ENCODE results near the gene GCGR. TPM values are rescaled to one million over a fixed set of nuclear protein-coding genes. Genes with fewer than 3 reads are reported as not detected.

Gene GCGR
- not detected in 2 replicates for total RNA-seq

DNA sequence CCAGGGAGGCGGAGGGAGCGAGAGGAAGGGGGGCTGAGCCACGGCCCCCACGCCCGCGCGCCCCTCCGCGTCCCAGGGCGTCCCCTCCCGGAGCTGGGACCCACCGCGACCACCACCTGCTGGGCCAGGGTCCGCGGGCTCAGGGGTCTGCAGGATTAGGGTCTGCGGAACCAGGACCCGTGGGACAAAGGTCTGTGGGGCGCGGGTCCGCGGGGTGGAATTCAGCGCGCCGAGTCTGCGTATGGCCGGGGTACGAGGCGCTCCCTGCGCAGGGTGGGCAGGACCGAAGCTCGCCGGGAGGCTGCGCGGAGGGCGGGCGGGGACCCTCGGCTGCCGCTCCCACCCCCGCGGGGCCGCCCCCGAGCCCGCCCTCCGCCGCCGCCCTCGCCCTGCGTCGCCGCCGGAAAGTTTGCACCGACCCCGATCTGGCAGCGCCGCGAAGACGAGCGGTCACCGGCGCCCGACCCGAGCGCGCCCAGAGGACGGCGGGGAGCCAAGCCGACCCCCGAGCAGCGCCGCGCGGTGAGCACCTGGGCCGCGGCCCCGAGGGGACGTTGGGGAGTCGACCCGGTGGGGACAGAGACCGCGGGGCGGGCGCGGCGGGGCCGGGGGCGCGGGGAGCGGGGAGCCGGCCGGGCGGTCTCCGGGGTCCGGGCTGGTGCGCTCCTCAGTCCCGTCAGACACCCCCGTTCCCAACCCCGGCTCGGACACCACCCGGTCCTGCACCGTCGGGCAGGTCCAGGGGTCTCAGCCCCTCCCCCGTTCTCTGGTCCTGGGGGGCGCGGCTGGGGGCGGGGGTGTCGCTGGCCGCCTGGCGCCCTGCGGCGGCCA is at the start of gene GCGR:
Gene GCGR (plus strand): TSS at position 423 of the 831 bp plus-strand sequence. CDS start 4,869 bp downstream, outside the sequence.

DNA sequence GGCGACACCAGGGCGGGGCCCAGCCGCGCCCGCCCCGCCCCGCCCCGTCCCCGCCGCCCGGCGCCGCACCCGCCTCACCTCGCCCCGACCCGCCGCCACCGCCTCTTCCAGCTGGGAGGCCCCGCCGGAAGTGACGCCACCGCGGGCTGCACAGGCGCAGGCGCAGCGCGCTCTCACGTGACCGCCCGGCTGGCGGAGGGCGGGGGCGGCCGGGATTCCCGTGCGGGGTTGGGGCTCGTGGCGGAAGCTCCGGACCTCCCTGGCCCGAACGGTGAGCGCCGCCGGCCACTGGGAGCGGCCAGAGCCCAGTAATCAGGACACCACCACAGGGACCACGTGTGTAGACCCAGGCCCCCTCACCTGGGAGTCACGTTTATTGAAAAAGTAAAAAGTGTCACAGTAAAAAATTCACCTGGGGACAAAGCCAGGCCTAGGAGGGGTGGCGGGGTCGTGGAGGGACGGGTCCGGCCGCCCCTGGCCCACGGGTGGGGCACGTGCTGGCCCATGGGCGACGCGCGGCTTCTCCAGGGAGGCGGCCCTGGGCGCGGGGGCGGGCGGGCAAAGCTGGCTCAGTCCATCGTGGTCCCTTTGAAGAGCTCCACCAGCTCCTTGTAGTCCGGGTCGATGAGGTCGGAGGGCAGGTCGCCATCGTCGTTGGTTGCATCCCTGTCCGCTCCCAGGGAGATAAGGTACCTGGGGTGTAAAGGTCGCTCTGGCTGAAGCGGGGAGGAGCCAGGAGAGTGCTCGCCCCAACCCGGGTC is 29.4 kb downstream of the GCGR start, which contains the start of gene MCRIP1:
Gene MCRIP1 (minus strand): TSS at position 132 of the 761 bp plus-strand sequence. CDS start 8,785 bp downstream, outside the sequence.

DNA sequence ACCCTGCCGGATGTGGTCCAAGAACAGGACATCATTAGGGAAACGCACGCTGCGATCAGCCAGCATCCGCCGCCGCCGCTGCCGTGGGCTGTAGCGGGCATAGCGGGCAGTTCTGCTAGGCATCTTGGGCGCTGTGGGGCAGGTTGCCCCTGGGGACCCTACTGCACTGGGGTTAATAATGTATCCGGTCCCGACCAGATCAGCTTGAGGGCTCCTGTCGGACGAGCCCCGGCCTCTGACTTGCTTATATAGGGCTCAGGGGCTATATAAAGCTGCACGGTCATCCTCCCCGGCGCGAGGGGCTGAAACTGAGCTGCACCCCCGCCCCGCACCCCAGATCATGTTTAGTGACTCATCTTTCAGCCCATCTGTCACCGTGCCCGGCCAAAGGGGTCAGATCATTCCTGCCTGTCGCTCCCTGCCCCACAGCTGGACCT is 30.9 kb downstream of the GCGR start, which contains the start of gene PPP1R27:
Gene PPP1R27 (minus strand): TSS at position 220 of the 437 bp plus-strand sequence. CDS start 97 bp downstream, at position 123.

DNA sequence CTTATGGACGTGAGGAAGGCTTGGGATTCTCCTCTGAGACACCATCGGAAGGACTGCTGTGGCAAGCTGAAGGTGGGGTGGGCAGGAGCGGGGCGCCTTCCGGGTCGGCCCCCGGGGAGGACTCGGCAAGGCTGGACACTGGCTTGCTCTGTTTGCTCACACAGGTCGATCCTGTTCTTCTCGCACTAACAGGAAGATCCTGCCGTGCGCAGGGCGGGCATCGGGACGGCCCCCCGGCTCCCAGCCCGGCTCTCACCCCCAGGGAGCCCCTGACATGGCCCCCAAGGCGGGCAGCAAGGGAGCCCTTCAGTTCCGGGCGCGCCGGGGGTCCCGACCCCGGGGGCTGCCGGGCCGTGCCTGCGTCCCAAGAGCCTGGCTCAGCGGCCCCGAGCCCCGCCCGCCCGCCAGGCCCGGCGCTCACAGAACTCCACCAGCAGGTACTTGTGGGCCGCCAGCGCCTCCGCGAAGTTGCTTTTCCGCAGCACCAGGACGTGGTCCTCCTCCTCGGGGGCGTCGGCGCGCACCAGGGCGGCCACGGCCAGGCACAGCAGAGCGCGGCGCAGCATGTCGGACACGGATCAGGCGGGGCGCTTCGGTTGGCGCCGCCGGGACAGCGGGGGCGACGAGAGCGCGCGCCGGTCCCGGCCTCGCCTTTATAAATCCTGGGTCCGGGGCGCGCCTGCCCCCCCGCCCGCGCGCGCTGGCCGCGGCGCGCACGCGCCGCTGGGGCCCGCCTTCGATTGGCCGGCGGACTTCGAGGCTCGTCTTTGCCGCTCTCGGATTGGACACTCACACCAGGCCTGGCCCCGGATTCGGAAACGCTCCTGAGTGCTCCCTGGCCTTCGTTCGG is 56.2 kb downstream of the GCGR start, which contains the start of gene P4HB:
Gene P4HB (minus strand): TSS at position 630 of the 850 bp plus-strand sequence. CDS start 64 bp downstream, at position 566.

Other genes with a start within 250 kb of the GCGR start
- gene NPLOC4, start 167.0 kb upstream of the GCGR start, total RNA-seq = 58.0 and 77.1 TPM in 2 replicates
- gene TSPAN10, start 167.0 kb upstream of the GCGR start, total RNA-seq = 2.5 and 2.6 TPM in 2 replicates
- gene PDE6G, start 147.6 kb upstream of the GCGR start, total RNA-seq = 0.17 TPM in 1 of 2 replicates, not detected in the other
- 35.5 and 37.7 TPM in 2 replicates for gene OXLD1, start 137.5 kb upstream of the GCGR start, total RNA-seq
- 8.3 and 9.5 TPM in 2 replicates for gene CCDC137, start 137.4 kb upstream of the GCGR start, total RNA-seq
- gene ARL16, start 120.4 kb upstream of the GCGR start, total RNA-seq = 21.0 and 33.6 TPM in 2 replicates
- 94.4 and 131 TPM in 2 replicates for gene HGS, start 120.1 kb upstream of the GCGR start, total RNA-seq
- gene MRPL12, start 100.8 kb upstream of the GCGR start, total RNA-seq = 6.8 and 12.4 TPM in 2 replicates
- 6.6 and 19.3 TPM in 2 replicates for gene SLC25A10, start 91.9 kb upstream of the GCGR start, total RNA-seq
- 80.3 and 126 TPM in 2 replicates for gene MCRIP1, start 29.1 kb downstream of the GCGR start, total RNA-seq
- 0.17 TPM in 1 of 2 replicates, not detected in the other for gene PPP1R27, start 30.9 kb downstream of the GCGR start, total RNA-seq
- gene P4HB, start 56.4 kb downstream of the GCGR start, total RNA-seq = 1,342 and 1,881 TPM in 2 replicates
- 187 and 318 TPM in 2 replicates for gene ARHGDIA, start 67.2 kb downstream of the GCGR start, total RNA-seq
- gene ALYREF, start 87.4 kb downstream of the GCGR start, total RNA-seq = 102 and 168 TPM in 2 replicates
- 138 and 243 TPM in 2 replicates for gene ANAPC11, start 87.6 kb downstream of the GCGR start, total RNA-seq
- 0.87 and 2.5 TPM in 2 replicates for gene NPB, start 98.1 kb downstream of the GCGR start, total RNA-seq
- 63.5 and 63.7 TPM in 2 replicates for gene PCYT2, start 107.2 kb downstream of the GCGR start, total RNA-seq
- gene SIRT7, start 114.0 kb downstream of the GCGR start, total RNA-seq = 26.8 and 27.1 TPM in 2 replicates
- 16.1 and 25.3 TPM in 2 replicates for gene MAFG, start 123.6 kb downstream of the GCGR start, total RNA-seq
- 65.9 and 124 TPM in 2 replicates for gene PYCR1, start 133.2 kb downstream of the GCGR start, total RNA-seq
- gene MYADML2, start 143.1 kb downstream of the GCGR start, total RNA-seq = not detected in 2 replicates
- 0.99 TPM in 1 of 2 replicates, not detected in the other for gene NOTUM, start 157.0 kb downstream of the GCGR start, total RNA-seq
- 29.4 and 30.8 TPM in 2 replicates for gene ASPSCR1, start 173.5 kb downstream of the GCGR start, total RNA-seq
- gene CENPX, start 218.7 kb downstream of the GCGR start, total RNA-seq = 13.4 and 47.6 TPM in 2 replicates
- gene LRRC45, start 219.2 kb downstream of the GCGR start, total RNA-seq = 16.2 and 17.0 TPM in 2 replicates
- gene RAC3, start 227.5 kb downstream of the GCGR start, total RNA-seq = 7.6 and 12.6 TPM in 2 replicates
- gene DCXR, start 233.5 kb downstream of the GCGR start, total RNA-seq = 52.3 and 70.0 TPM in 2 replicates
- gene RFNG, start 247.7 kb downstream of the GCGR start, total RNA-seq = 36.8 and 69.6 TPM in 2 replicates
- 101 and 117 TPM in 2 replicates for gene GPS1, start 247.7 kb downstream of the GCGR start, total RNA-seq